Retinal pigment epithelial cell (primary cell): ENCODE measurements around the gene TTF1.
"Not testable (repeated sequence)": the region's sequence is repeated elsewhere in the genome, so short reads cannot be mapped to it uniquely, and the experiment has no call there.

Source experiments
- DNase-seq: peaks from one replicate; pipeline ENCODE4 v3.0.0-alpha.2; 2010; ENCODE audit warnings: low read depth
- H3K4me3 ChIP-seq: 2 replicates; pipeline ENCODE4 v1.5.1; 2011; ENCODE audit warnings: mild to moderate bottlenecking, low read length, control low read depth, moderate library complexity
- TF ChIP-seq, protein P1 (sequence below): conservative IDR thresholded peaks from 2 replicates; pipeline ENCODE4 v1.5.1; 2011; ENCODE audit warnings: low read depth, low read length, control low read depth, inconsistent platforms

Gene TTF1

GRCh38 chr9:132383462-132383883 lies 23.2 kb downstream of the TTF1 start:
- H3K4me3 ChIP-seq, result no peak overlapping the region
- DNase-seq, result no peak
- TF ChIP-seq, protein P1, sequence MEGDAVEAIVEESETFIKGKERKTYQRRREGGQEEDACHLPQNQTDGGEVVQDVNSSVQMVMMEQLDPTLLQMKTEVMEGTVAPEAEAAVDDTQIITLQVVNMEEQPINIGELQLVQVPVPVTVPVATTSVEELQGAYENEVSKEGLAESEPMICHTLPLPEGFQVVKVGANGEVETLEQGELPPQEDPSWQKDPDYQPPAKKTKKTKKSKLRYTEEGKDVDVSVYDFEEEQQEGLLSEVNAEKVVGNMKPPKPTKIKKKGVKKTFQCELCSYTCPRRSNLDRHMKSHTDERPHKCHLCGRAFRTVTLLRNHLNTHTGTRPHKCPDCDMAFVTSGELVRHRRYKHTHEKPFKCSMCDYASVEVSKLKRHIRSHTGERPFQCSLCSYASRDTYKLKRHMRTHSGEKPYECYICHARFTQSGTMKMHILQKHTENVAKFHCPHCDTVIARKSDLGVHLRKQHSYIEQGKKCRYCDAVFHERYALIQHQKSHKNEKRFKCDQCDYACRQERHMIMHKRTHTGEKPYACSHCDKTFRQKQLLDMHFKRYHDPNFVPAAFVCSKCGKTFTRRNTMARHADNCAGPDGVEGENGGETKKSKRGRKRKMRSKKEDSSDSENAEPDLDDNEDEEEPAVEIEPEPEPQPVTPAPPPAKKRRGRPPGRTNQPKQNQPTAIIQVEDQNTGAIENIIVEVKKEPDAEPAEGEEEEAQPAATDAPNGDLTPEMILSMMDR, result no peak

DNA sequence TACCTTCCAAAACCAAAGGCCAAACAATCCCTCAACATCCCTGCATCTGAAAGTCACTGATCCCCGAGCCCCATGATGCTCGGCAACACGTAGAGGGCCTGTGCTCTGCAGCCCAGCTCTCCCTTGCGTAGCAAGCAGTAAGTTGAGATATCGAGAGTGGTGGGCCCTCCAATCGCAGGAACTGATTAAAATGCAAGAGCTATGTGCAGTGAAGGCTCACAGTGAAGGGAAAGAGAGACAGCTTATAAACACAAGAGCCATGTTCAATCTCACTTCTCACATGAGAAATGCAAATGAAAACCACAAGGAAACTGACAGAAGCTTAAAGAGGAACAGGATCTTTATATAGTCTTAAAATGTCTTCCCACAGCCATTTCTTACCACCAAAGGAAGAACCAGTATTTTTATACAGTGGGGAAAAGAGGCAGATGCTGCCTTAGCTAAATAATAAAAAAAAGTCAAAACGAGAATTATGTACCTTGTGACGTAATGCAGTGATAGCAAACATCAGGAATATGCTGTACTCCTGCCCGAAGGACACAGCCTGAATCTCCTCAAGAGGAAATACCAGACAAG lies 24.6 kb downstream of the TTF1 start:
- H3K4me3 ChIP-seq, result no peak overlapping the region
- no peak for DNase-seq
- TF ChIP-seq, protein P1, result no peak

- DNase-seq, H3K4me3 ChIP-seq: not testable (repeated sequence)
These were observed 28.2 kb downstream of the TTF1 start for GRCh38 chr9:132378416-132378815.

GRCh38 chr9:132377769-132378168 lies 28.9 kb downstream of the TTF1 start:
- DNase-seq, H3K4me3 ChIP-seq: not testable (repeated sequence)

DNA sequence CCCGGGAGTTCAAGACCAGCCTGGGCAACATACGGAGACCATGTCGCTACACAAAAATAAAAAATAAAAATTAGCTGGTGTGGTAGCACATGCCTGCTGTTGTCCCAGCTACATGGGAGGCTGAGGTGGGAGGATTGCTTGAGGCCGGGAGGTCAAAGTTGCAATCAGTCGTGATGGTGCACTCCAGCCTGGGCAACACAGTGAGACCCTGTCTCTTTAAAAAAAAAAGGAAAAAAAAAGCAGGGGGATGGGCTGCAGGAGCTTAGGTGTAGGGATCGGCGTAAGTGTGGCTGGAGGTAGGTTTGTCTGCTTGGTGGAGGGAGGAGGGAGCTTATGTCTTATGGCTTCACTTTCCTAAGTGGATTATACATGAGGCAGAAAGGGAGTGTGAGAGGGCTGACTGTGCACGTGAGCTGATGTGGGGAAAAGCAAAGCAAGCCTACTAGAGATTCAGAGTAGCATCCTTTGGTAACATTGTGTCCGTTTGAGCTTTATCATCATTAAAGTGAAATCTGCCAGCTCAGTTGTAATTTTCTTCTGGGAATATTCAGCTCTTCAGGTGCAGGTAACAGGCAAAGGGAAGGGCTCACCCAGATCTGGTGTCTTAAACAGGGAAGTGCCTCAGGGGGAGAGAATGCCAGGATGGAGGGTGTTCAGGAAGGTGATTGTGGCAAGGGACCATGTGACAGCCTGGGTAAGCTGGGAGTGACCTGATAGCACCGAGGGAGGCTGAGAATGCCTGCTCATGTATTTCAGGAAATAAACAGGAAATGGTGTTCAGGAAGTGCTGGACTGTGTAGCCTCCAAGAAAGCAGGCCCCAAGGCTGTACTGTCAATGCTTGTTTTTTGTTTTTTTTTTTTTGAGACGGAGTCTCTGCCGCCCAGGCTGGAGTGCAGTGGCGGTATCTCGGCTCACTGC lies 34.2 kb downstream of the TTF1 start:
- DNase-seq, result no peak
- H3K4me3 ChIP-seq, result no peak overlapping the region
- TF ChIP-seq, protein P1, result no peak

- no peak overlapping the region for H3K4me3 ChIP-seq
- TF ChIP-seq, protein P1, result no peak
- no peak for DNase-seq
These were observed 36.0 kb downstream of the TTF1 start for GRCh38 chr9:132370592-132370991.

DNA sequence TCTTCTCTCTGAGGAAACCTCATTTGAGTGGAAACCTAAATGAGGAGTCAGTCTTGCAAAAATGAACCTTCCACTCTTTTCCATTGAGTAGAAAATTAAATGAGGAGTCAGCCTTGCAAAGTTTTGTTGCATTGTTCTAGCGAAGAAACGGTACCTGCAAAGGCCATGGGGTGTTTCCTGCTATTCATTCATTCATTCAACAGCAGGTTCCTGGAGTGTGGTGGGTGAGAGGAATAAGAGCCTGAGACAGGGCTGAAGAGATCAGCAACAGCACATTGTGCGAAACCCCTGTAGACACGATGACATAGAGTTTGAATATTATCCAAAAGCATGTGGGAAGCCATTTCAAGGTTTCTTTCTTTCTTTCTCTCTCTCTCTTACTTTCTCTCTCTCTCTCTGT lies 37.2 kb downstream of the TTF1 start:
- TF ChIP-seq, protein P1, result no peak
- no peak overlapping the region for H3K4me3 ChIP-seq
- no peak for DNase-seq
